ENCODE results near the gene TP53TG5. TPM values are rescaled to one million over a fixed set of nuclear protein-coding genes. Genes with fewer than 3 reads are reported as not detected.

TP53TG5 gene
- total RNA-seq, 1 experiment from 2014 or later: 0.69 TPM

GRCh38 chr20:45339799-45340198 lies 38.3 kb downstream of the TP53TG5 start:
- H3K27ac ChIP-seq (ENCODE audit: low read depth, low read length, poor library complexity, severe bottlenecking): no peak overlapping the region
- ChIA-PET POLR2A (ENCODE audit: low non-redundant PET) (no interaction called here), CTCF (no interaction called here)
- peaks cover 15% of the 10 kb centered on the region for H3K4me1 ChIP-seq (ENCODE audit: insufficient read depth, low read length, poor library complexity, severe bottlenecking)
- no peaks in the 10 kb centered on the region for H3K27me3 ChIP-seq (replicated peaks; ENCODE audit: insufficient read depth, low read depth, low read length, poor library complexity)
- no peak for DNase-seq (ENCODE audit: low spot score)
- H3K4me3 ChIP-seq (ENCODE audit: low read depth, low read length, poor library complexity, severe bottlenecking): no peak overlapping the region
- intact Hi-C loops (cut with micrococcal nuclease; ENCODE audit: unreplicated experiment): no loop called here
- BruUV-seq (replicated peaks): no TSS peak
- H3K9me3 ChIP-seq (ENCODE audit: low read depth, low read length, poor library complexity, severe bottlenecking): no peaks in the 10 kb centered on the region
- peaks cover 4% of the 10 kb centered on the region for H3K36me3 ChIP-seq (ENCODE audit: insufficient read depth, low read length, poor library complexity, severe bottlenecking)
- TF ChIP-seq CTCF (conservative IDR thresholded peaks at IDR 0.05; ENCODE audit: low read depth, low read length) (no peak), EZH2 (IDR thresholded peaks at IDR 0.05; ENCODE audit: borderline replicate concordance, low read depth, low read length, poor library complexity, severe bottlenecking) (no peak)

GRCh38 chr20:45339084-45339483 lies 39.0 kb downstream of the TP53TG5 start:
- CTCF ChIA-PET: no interaction called here
- no peak for DNase-seq (ENCODE audit: low spot score)
- peaks cover 4% of the 10 kb centered on the region for H3K36me3 ChIP-seq (ENCODE audit: insufficient read depth, low read length, poor library complexity, severe bottlenecking)
- intact Hi-C loops (cut with micrococcal nuclease; ENCODE audit: unreplicated experiment): no loop called here
- H3K4me1 ChIP-seq (ENCODE audit: insufficient read depth, low read length, poor library complexity, severe bottlenecking): peaks cover 9% of the 10 kb centered on the region
- no TSS peak for BruUV-seq (replicated peaks)
- H3K4me3 ChIP-seq (ENCODE audit: low read depth, low read length, poor library complexity, severe bottlenecking): no peak overlapping the region
- H3K9me3 ChIP-seq (ENCODE audit: low read depth, low read length, poor library complexity, severe bottlenecking): no peaks in the 10 kb centered on the region
- no peak overlapping the region for H3K27ac ChIP-seq (ENCODE audit: low read depth, low read length, poor library complexity, severe bottlenecking)
- POLR2A ChIA-PET (ENCODE audit: low non-redundant PET): no interaction called here
- H3K27me3 ChIP-seq (replicated peaks; ENCODE audit: insufficient read depth, low read depth, low read length, poor library complexity): no peaks in the 10 kb centered on the region
- TF ChIP-seq CTCF (conservative IDR thresholded peaks at IDR 0.05; ENCODE audit: low read depth, low read length): no peak
- TF ChIP-seq EZH2 (IDR thresholded peaks at IDR 0.05; ENCODE audit: borderline replicate concordance, low read depth, low read length, poor library complexity, severe bottlenecking): no peak

- Histone ChIP-seq H3K9me3 (ENCODE audit: low read depth, low read length, poor library complexity, severe bottlenecking) (no peaks in the 10 kb centered on the region), H3K27ac (ENCODE audit: low read depth, low read length, poor library complexity, severe bottlenecking) (no peak overlapping the region), H3K4me1 (ENCODE audit: insufficient read depth, low read length, poor library complexity, severe bottlenecking) (peaks cover 1% of the 10 kb centered on the region), H3K27me3 (replicated peaks; ENCODE audit: insufficient read depth, low read depth, low read length, poor library complexity) (no peaks in the 10 kb centered on the region), H3K36me3 (ENCODE audit: insufficient read depth, low read length, poor library complexity, severe bottlenecking) (peaks cover 4% of the 10 kb centered on the region), H3K4me3 (ENCODE audit: low read depth, low read length, poor library complexity, severe bottlenecking) (no peak overlapping the region)
- no TSS peak for BruUV-seq (replicated peaks)
- TF ChIP-seq EZH2 (IDR thresholded peaks at IDR 0.05; ENCODE audit: borderline replicate concordance, low read depth, low read length, poor library complexity, severe bottlenecking) (no peak), CTCF (conservative IDR thresholded peaks at IDR 0.05; ENCODE audit: low read depth, low read length) (no peak)
- intact Hi-C loops (cut with micrococcal nuclease; ENCODE audit: unreplicated experiment): no loop called here
- no peak for DNase-seq (ENCODE audit: low spot score)
- CTCF ChIA-PET: no interaction called here
- POLR2A ChIA-PET (ENCODE audit: low non-redundant PET): no interaction called here
These were observed 39.7 kb downstream of the TP53TG5 start for GRCh38 chr20:45338121-45339030.
